ENCODE results near the gene PLA2G4B. TPM values are rescaled to one million over a fixed set of nuclear protein-coding genes. Genes with fewer than 3 reads are reported as not detected.

Gene PLA2G4B
- total and polyA plus RNA-seq, 9 of the 15 experiments (the other 6 are each of a cell fraction or from before 2014, with no cell fraction given) = 0.07 to 6.1 (median 2.8) TPM

DNA sequence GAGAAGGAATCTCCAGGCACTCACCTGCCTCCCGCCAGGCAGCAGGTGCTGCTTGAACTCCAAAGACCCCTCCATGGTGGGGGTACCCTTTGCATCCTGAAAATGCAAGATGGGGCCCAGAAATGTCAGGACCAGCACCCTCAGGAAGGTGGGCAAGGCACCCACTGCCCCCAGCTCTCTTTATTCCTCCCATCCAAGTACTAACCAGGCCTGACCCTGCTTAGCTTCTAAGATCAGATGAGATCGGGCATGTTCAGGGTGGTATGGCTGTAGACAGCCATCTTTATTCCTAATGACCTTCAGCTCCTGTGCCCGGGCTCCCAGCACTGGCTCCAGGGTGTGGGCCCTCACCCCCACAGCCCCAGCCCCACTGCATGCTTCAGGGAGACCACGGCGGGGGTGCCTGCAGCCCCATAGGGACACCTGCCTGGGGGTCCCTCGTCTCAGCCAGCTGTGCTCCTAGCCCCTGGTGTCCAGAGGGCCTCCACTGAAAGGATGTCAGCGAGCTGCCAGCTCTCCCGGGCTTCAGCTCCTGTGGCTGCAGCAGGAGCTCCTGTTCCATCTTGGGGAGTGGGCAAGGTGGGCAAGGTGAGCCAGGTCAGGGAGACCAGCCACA, 13.2 kb downstream of the PLA2G4B start (continued):
- no peak for TF ChIP-seq NCOA4 (IDR thresholded peaks at IDR 0.05; ENCODE audit: partially characterized antibody)
- peak; percentile 26 for TF ChIP-seq TBP (optimal IDR thresholded peaks at IDR 0.05; ENCODE audit: low read depth, low read length)
- no peak for TF ChIP-seq SMARCA4 (IDR thresholded peaks at IDR 0.05)
- TF ChIP-seq ZNF253 (CRISPR knock-in tag; conservative IDR thresholded peaks at IDR 0.05) = no peak
- no peak for TF ChIP-seq HNRNPH1 (optimal IDR thresholded peaks at IDR 0.05; ENCODE audit: low read depth, low read length)
- no peak for TF ChIP-seq FIP1L1 (IDR thresholded peaks at IDR 0.05; ENCODE audit: low read depth, low read length, poor library complexity, severe bottlenecking)
- TF ChIP-seq SIX5 (IDR thresholded peaks at IDR 0.05; ENCODE audit: borderline replicate concordance in 1 of 2, insufficient read depth in 1 of 2, low read depth in 1 of 2, low read length in 2 of 2) = no peak
- peak; percentile 42; the same call in 1 of the 2 replicates for TF ChIP-seq POLR2G (IDR thresholded peaks at IDR 0.05; ENCODE audit: low read depth, low read length)
- no peak for TF ChIP-seq TRIM24 (IDR thresholded peaks at IDR 0.05)
- TF ChIP-seq CHD1 (IDR thresholded peaks at IDR 0.05; ENCODE audit: low read length) = no peak
- TF ChIP-seq ATF6 (CRISPR knock-in tag; IDR thresholded peaks at IDR 0.05) = no peak
- TF ChIP-seq STAG1 (CRISPR knock-in tag; IDR thresholded peaks at IDR 0.05; ENCODE audit: borderline replicate concordance) = no peak
- TF ChIP-seq KHSRP (IDR thresholded peaks at IDR 0.05) = no peak
- TF ChIP-seq BCOR (IDR thresholded peaks at IDR 0.05) = no peak
- TF ChIP-seq ZMIZ1 (IDR thresholded peaks at IDR 0.05; ENCODE audit: low read depth in 2 of 2, low read length in 2 of 2) = no peak
- TF ChIP-seq POLR3A (IDR thresholded peaks at IDR 0.05; ENCODE audit: borderline replicate concordance, extremely low read depth, insufficient read depth, insufficient read length) = peak; percentile 25
- no peak for TF ChIP-seq FOXK2 (conservative IDR thresholded peaks at IDR 0.05 in 1 of 2, IDR thresholded peaks at IDR 0.05 in 1 of 2; ENCODE audit: low read depth in 2 of 2)
- TF ChIP-seq GATAD2B (IDR thresholded peaks at IDR 0.05; ENCODE audit: borderline replicate concordance) = no peak

All from K562 (cell line).